Measurements from ENCODE around the gene SLC5A3.
A peak's percentile ranks its signal among the peaks of the same experiment; 100 is the strongest.

The SLC5A3 gene

DNA sequence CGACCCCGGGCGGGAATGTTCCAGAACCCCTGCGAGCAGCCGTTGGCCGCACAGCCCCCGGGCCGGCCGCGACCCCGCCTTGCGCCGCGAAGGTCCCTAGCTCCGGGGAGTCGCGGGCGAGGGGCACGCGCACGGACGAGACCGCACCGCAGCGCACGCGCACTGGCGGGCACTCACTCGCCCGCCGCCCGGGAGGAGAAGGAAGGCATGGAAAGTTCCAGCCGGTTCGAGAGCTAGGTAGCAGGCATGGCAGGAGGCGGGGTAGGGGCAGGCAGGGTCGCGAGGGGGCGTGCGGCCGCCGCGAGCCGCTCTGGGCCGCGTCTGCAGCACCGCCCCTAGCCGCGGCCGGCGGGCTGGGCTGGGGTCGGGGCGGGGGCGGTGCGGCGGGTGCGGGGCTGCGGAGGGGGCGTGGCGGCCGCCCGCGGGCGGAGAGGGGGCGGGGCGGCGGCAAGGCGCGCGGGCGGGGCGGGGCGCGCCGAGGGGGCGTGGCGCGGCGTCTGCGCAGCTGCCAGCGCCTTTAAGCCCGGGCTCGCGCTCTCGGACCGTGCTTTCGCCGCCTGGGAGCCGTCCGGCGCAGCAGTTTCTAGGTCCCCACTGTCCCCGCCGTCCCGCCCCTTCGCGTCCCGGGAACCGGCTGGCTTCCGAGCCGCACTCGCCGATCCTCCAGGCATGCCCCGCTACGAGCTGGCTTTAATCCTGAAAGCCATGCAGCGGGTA lies at the start of gene SLC5A3, which contains the start of gene MRPS6:
Gene SLC5A3 (plus strand): TSS at position 547 of the 717 bp plus-strand sequence. CDS start 21,621 bp downstream, outside the sequence.
Gene MRPS6 (plus strand): TSS at position 547 of the 717 bp plus-strand sequence. CDS start 123 bp downstream, at position 670.
- intact Hi-C loops (cut with micrococcal nuclease) = loop anchor here (2.0 kb wide), 1 partner anchor 50 kb away; no protein-coding TSS in a partner anchor
- Mint-ChIP-seq H3K27ac (peak within 1 kb of the TSS; percentile 91), H3K4me3 (peak within 1 kb of the TSS; percentile 88), H3K9me3 (no peaks in the 10 kb centered on the region), H3K4me1 (ENCODE audit: low read depth) (peaks cover 47% of the 10 kb centered on the region), H3K36me3 (ENCODE audit: low read depth) (peaks cover 40% of the 10 kb centered on the region), H3K27me3 (peaks cover 3% of the 10 kb centered on the region)

DNA sequence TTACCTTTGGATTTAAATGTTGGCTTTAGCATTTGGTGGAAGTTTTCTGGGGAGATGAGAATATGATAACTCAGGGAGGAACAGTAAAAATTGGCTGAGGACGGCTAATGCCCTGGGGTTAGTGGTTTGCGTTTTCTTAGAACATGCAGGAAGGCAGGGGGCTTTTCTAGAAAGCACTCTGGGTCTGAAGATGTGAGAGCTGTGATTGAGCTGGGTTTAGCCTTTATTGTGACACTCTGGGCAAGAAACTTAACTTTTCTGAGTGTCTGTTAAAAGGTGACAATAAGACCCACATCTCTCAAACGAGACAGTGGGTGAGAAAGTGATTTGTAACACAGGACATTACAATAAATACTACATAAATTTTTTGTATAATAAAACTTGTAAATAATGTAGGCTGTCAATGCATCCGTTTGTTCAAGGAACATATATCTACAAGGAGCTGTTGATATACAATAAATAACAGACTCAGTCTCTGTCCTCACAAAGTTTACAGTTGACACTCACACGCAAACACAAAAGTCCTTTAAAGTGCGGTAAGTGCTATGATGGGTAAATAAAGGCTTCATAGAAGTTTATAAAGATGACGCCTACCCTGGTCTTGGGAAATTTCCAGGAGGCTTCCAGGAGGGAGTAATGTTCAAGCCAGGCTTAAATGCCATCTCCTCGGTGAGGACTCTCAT lies 49.5 kb upstream of the SLC5A3 start:
- H3K9me3 Mint-ChIP-seq = no peaks in the 10 kb centered on the region

DNA sequence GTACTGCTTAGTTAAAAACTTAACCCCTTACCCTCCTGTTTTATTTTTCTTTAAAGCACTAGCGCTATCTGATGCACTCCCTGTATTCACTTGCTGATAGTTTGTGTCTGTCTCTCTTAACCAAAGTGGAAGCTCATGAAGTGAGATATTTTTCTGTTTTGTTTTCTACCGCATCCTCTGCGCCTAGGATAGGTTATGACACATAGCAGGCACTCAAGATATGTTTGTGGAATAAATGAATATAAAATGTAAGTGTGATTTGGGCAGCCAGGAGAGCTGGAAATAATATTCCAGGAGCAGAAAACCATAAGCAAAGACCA lies 49.0 kb upstream of the SLC5A3 start:
- H3K27ac Mint-ChIP-seq = no peak overlapping the region

More for the DNA sequence above, 49.5 kb upstream of the SLC5A3 start:
- no peaks in the 10 kb centered on the region for H3K36me3 Mint-ChIP-seq (ENCODE audit: low read depth)
- intact Hi-C loops (cut with micrococcal nuclease) = loop anchor here (2.0 to 5.0 kb wide), 2 partner anchors 33 to 49 kb away; partner anchors contain the start of genes MRPS6 and SLC5A3
- H3K4me3 Mint-ChIP-seq = no peak overlapping the region
- H3K27me3 Mint-ChIP-seq = peaks cover 3% of the 10 kb centered on the region
- peaks cover 21% of the 10 kb centered on the region for H3K4me1 Mint-ChIP-seq (ENCODE audit: low read depth)
- no peak overlapping the region for H3K27ac Mint-ChIP-seq

DNA sequence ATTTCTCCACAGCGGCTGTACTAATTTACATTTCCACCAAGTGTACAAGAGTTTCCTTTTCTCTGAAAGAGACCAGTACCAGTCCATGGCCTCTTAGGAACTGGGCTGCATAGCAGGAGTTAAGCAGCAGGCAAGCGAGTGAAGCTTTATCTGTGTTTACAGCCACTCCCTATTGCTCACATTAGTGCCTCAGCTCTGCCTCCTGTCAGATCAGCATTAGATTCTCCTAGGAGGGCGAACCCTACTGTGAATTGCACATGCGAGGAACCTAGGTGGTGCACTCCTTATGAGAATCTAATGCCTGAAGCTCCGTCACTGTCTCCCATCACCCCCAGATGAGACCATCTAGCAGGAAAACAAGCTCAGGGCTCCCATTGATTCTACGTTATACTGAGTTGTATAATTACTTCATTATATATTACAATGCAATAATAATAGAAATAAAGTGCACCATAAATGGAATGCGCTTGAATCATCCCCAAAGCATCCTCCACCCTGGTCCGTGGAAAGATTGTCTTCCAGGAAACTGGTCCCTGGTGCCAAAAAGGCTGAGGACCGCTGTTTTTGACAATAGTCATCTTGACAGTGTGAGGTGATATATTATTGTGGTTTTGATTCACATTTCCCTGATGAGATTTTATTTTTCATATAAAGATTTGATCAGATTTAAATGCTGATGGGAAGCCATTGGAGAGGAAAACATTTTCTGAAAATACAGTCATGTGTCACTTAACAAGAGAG lies 45.5 kb upstream of the SLC5A3 start:
- Mint-ChIP-seq H3K27me3 (peaks cover 3% of the 10 kb centered on the region), H3K36me3 (ENCODE audit: low read depth) (no peaks in the 10 kb centered on the region)

More for the DNA sequence above, 49.0 kb upstream of the SLC5A3 start:
- Mint-ChIP-seq H3K9me3 (no peaks in the 10 kb centered on the region), H3K27me3 (peaks cover 3% of the 10 kb centered on the region), H3K36me3 (ENCODE audit: low read depth) (no peaks in the 10 kb centered on the region), H3K4me1 (ENCODE audit: low read depth) (peaks cover 16% of the 10 kb centered on the region), H3K4me3 (no peak overlapping the region)
- intact Hi-C loops (cut with micrococcal nuclease) = loop anchor here (5.0 kb wide), 1 partner anchor 33 kb away; no protein-coding TSS in a partner anchor

DNA sequence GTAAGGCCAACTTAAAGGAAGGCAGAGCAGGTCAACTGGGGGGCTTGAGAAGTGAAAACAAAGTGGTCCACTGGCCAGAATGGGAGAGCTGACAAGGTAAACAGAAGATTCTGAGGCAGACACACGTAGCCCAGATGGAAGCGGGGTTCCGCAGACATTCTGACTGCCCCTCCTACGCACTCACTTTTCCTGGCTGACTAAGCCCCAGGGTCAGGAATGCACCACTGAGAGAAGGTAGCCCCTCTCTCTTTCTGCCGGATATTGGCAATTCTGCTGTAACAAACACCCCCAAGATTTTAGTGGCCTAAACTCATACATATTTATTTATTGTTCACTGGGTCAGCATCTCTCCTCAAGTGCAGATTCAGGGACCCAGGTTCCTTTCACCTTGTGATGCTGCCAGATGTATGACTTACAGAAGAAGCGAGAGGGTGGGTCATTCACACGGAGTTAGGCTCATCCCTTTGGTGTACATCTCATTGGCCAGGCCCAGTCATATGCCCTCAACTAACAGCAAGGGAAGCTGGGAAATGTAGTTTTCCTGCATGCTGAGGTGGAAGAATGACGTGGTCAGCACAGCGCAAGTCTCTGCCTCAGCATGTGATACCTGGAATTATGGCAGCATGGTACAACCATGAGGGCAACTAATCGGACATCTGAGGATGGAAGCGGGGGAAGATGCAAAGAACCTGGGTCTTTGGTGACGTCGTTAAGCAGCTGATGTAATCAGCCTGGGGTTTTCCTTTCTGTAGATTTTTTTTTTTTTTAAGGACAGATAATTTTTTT lies 43.4 kb upstream of the SLC5A3 start:
- Mint-ChIP-seq H3K4me3 (no peak overlapping the region), H3K27ac (peak overlapping the region; percentile 53), H3K27me3 (peaks cover 4% of the 10 kb centered on the region), H3K4me1 (ENCODE audit: low read depth) (peaks cover 33% of the 10 kb centered on the region), H3K9me3 (peaks cover 8% of the 10 kb centered on the region), H3K36me3 (ENCODE audit: low read depth) (no peaks in the 10 kb centered on the region)
- intact Hi-C loops (cut with micrococcal nuclease) = no loop called here

More for the DNA sequence above, 45.5 kb upstream of the SLC5A3 start:
- intact Hi-C loops (cut with micrococcal nuclease) = no loop called here
- Mint-ChIP-seq H3K4me1 (ENCODE audit: low read depth) (peaks cover 27% of the 10 kb centered on the region), H3K27ac (no peak overlapping the region), H3K9me3 (peaks cover 8% of the 10 kb centered on the region), H3K4me3 (no peak overlapping the region)

DNA sequence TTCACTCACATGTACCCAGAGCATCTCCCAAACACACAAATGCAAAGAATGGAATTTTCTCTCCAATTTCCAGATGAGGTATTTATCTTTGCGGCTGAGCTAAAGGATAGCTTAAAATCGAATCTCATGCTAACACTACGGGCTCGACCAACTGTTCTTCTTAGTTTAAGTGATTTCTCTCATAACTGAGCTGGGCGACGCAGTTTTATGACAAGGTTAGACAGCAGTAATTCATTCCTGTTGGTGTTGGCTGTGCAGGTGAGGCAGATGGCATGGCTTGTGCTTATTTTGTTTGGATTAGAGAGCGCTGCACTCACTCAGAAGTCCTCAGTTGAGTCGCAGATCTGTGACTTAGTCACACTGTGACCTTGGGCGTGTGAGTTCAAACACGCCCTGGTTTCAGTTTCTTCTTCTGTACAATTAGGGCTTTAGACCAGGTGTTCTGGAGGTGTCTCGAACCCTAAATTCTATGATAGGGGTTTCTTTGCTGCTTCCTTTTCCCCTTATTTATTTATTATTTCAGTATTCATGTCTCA lies 41.5 kb upstream of the SLC5A3 start:
- peaks cover 32% of the 10 kb centered on the region for H3K4me1 Mint-ChIP-seq (ENCODE audit: low read depth)
- no peak overlapping the region for H3K27ac Mint-ChIP-seq
- H3K36me3 Mint-ChIP-seq (ENCODE audit: low read depth) = no peaks in the 10 kb centered on the region
- H3K9me3 Mint-ChIP-seq = peaks cover 16% of the 10 kb centered on the region
- intact Hi-C loops (cut with micrococcal nuclease) = no loop called here
- H3K27me3 Mint-ChIP-seq = peaks cover 13% of the 10 kb centered on the region
- H3K4me3 Mint-ChIP-seq = no peak overlapping the region

DNA sequence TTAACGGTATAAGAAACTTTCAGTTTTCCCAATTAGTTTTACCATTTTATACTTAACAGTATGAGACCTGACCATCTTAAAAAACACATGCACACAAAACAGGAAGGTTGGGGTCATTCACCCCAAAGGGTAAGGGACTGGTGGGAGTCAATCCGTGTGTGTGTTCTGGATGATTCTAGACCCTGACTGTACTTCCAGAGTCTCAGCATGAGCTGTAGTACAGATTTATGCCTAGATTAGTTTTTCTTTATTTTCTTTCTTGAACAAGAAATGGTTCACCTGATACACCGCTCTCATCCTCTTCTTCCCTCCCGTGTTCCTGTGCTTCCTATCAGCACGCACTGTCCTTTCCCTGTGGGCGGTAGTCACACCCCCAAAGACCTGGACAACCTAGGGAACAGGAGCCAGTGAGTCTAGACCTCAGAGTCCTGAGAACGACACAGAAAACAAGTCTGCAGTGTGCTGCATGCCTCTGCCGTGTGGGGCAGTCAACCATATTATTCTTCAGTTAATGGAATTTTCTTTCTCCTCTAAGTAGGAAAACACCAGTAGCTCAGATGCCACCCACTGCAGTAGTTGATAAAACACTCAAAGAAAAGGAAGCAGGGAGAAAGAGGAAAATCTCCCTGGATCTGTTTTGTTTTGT lies 38.9 kb upstream of the SLC5A3 start:
- Mint-ChIP-seq H3K4me3 (no peak overlapping the region), H3K9me3 (peaks cover 16% of the 10 kb centered on the region), H3K27ac (peak overlapping the region; percentile 25), H3K4me1 (ENCODE audit: low read depth) (peaks cover 26% of the 10 kb centered on the region), H3K27me3 (peaks cover 11% of the 10 kb centered on the region), H3K36me3 (ENCODE audit: low read depth) (no peaks in the 10 kb centered on the region)
- intact Hi-C loops (cut with micrococcal nuclease) = no loop called here

DNA sequence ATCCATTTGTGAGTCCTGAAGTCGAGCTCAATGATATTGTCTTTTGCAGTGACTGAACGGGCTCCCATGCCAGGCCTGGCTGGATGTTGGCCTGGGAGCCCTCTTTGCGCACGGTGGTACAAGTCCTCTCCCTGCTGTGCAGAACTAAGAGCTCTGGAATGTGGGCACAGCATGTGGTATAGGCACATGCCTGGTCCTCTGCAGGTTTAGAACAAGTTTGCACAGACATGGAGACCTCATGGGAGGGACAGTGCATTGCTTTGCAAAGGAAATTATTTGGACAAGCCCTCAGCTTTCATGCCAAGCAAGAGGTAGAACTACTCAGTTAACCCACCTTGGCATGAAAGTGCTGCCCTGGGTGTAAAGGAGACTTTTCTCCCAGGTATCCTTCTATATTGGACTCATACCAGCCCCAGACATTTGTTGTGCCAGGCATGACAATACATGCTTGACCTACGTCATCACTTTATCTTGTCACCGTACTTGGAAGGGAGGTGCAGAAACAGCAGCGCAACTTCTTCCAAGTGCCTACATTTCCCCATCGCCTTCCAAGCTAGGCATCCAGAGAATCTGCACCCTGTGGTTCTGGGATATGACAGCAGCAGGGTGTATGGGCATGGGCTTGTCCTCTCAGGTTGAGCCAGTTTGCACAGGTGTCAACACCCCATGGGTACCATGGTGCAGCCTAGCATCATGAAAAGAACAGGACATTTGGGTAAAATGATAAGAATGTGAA lies 37.6 kb upstream of the SLC5A3 start:
- H3K27me3 Mint-ChIP-seq = peaks cover 11% of the 10 kb centered on the region
- peaks cover 21% of the 10 kb centered on the region for H3K4me1 Mint-ChIP-seq (ENCODE audit: low read depth)
- intact Hi-C loops (cut with micrococcal nuclease) = no loop called here
- peaks cover 8% of the 10 kb centered on the region for H3K9me3 Mint-ChIP-seq
- no peaks in the 10 kb centered on the region for H3K36me3 Mint-ChIP-seq (ENCODE audit: low read depth)
- H3K4me3 Mint-ChIP-seq = no peak overlapping the region
- H3K27ac Mint-ChIP-seq = no peak overlapping the region

DNA sequence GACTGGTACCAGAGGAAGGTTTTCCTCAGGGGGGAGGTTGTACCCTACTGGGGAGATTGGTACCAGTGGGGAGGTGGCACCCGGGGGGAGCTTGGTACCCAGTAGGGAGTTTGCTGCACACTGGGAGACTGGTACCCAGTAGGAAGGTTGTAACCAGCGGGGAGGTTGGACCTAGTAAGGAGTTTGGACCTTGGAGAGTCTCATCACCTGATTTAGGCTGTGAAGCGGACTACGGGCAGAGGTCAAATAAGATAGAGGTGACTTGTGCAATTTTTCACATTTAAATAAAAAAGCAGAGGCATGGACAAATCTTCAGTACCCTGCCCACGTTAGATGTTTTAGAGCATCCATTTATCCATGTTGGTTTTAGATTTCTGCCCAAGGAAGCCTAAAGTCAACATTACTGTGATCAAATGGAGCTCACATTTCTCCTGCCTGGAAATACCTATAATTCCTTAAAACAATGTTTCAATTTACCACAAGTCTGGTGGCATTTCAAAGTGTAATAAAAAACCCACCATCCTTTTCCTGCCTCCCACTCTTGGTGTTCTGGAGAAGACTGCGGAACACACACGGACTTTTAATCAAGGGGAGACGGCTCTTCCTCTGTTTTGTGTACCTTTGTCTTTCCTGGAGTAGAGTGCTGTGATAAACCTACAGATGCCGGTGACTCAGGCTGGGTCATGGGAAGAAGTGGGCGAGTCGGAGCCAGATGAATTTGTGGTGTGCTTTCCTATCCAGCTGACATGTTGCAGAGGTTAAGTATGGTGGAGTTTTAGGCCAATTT lies 36.2 kb upstream of the SLC5A3 start:
- H3K4me1 Mint-ChIP-seq (ENCODE audit: low read depth) = peaks cover 11% of the 10 kb centered on the region

DNA sequence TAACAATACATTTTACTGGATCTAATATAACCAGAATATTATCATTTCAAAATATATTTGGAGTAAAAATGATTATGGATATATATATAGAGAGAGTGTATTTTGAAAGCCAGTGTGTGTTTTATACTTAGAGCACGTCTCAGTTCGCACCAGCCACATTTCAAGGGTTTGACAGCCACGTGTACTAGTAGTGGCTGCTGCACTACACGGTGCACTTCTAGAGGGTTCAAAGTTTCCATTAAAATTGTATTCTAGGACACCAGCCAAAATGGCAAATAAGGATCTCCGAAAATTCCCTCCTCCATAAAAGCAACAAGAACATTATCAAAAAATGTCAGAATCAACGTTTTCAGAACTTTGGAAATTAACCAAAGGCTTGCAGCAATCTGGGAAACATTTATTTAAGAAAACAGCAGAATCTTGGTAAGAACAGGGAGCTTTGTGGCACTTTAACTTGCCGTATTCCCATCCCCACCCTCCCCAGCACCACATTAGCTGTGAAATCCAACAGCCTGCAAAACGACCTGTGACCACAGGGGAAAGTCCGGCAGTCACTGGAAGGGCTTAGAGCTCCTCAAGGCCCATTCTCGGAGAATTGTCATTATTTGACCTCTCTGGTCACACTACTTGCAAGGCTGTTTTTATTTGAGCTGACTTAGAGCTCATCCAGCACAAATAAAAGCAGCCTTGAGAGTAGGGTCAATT lies 33.5 kb upstream of the SLC5A3 start:
- intact Hi-C loops (cut with micrococcal nuclease) = no loop called here
- H3K4me3 Mint-ChIP-seq = no peak overlapping the region
- H3K9me3 Mint-ChIP-seq = peaks cover 8% of the 10 kb centered on the region
- H3K36me3 Mint-ChIP-seq (ENCODE audit: low read depth) = no peaks in the 10 kb centered on the region
- H3K27ac Mint-ChIP-seq = no peak overlapping the region
- peaks cover 16% of the 10 kb centered on the region for H3K27me3 Mint-ChIP-seq
- H3K4me1 Mint-ChIP-seq (ENCODE audit: low read depth) = peaks cover 5% of the 10 kb centered on the region

More for the DNA sequence above, 36.2 kb upstream of the SLC5A3 start:
- Mint-ChIP-seq H3K27me3 (peaks cover 13% of the 10 kb centered on the region), H3K27ac (no peak overlapping the region), H3K9me3 (peaks cover 8% of the 10 kb centered on the region), H3K4me3 (no peak overlapping the region), H3K36me3 (ENCODE audit: low read depth) (no peaks in the 10 kb centered on the region)
- intact Hi-C loops (cut with micrococcal nuclease) = no loop called here

DNA sequence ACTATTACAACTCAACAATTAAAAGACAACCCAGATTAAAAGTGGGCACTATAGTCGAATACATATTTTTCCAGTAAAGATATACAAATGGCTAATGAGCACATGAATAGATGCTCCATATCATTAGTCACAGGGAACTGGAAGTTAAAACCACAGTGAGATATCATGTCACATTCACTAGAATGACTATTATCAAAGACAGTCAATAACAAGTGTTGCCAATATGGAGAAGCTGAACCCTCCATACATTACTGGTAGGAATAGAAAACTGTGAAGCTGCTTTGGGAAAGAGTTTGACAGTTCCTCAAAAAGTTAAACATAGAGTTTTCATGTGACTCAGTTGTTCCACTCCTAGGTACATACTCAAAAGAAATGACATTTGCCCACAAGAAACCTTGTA lies 30.6 kb upstream of the SLC5A3 start:
- no peaks in the 10 kb centered on the region for H3K4me1 Mint-ChIP-seq (ENCODE audit: low read depth)
- intact Hi-C loops (cut with micrococcal nuclease) = no loop called here
- peaks cover 5% of the 10 kb centered on the region for H3K27me3 Mint-ChIP-seq
- H3K36me3 Mint-ChIP-seq (ENCODE audit: low read depth) = no peaks in the 10 kb centered on the region
- no peaks in the 10 kb centered on the region for H3K9me3 Mint-ChIP-seq
- H3K4me3 Mint-ChIP-seq = no peak overlapping the region
- H3K27ac Mint-ChIP-seq = no peak overlapping the region
